HEK293 (cell line): Measurements from ENCODE around the gene TRPM2.

Experiments
- CTCF ChIA-PET: fragments of 350-600 bp; formaldehyde crosslinking; extraction: SDS; loops from one replicate; lab custom pipeline; 2021; ENCODE audit warnings: antibody characterized with exemption; lab: Yijun Ruan, JAX
- POLR2A ChIA-PET: fragments of 300-600 bp; formaldehyde crosslinking; extraction: SDS; loops from one replicate; lab custom pipeline; 2020; ENCODE audit warnings: antibody characterized with exemption, inconsistent platforms; lab: Yijun Ruan, JAX
- H3K27ac ChIP-seq: fragments of 200-500 bp; sonication (Bioruptor generic); 2 replicates; pipeline ENCODE4 v1.5.1; 2014; ENCODE audit warnings: low read depth, low read length, control low read depth, inconsistent platforms; ENCODE audit errors: extremely low read depth
- H3K36me3 ChIP-seq, 2 experiments: fragments of 200-500 bp in 1 of 2; sonication (Bioruptor generic) in 1 of 2; 1 replicate in 1 of 2; 2 replicates in 1 of 2; pipeline ENCODE4 v1.5.1; 2014 to 2017; ENCODE audit warnings: inconsistent platforms in 2 of 2, low read length in 2 of 2; ENCODE audit not compliant: control insufficient read depth in 2 of 2, insufficient read depth in 1 of 2
- H3K4me1 ChIP-seq: fragments of 200-500 bp; sonication (Bioruptor generic); 2 replicates; pipeline ENCODE4 v1.5.1; 2014; ENCODE audit warnings: mild to moderate bottlenecking, low read length, inconsistent platforms; ENCODE audit not compliant: control insufficient read depth, insufficient read depth
- H3K4me3 ChIP-seq: 2 replicates; pipeline ENCODE4 v1.5.1; 2011; ENCODE audit warnings: low read depth, mild to moderate bottlenecking, control low read depth, low read length, moderate library complexity
- H3K9me3 ChIP-seq: fragments of 200-500 bp; sonication (Bioruptor generic); 2 replicates; pipeline ENCODE4 v1.5.1; 2014; ENCODE audit warnings: low read depth, low read length, inconsistent platforms; ENCODE audit not compliant: control insufficient read depth, insufficient read depth
- HOXA7 ChIP-seq: sonication (generic); formaldehyde crosslinking; IDR thresholded peaks from 2 replicates; pipeline ENCODE4 v1.8.1; 2022; ENCODE audit warnings: missing genetic modification reagents, borderline replicate concordance
- HOXC10 ChIP-seq: sonication (generic); formaldehyde crosslinking; IDR thresholded peaks from 2 replicates; pipeline ENCODE4 v1.8.1; 2023; ENCODE audit warnings: mild to moderate bottlenecking, missing genetic modification reagents
- KLF1 ChIP-seq: fragments of 450-650 bp; formaldehyde crosslinking; IDR thresholded peaks from 2 replicates; pipeline ENCODE4 v1.5.1; 2016; ENCODE audit warnings: missing biosample characterization, missing genetic modification characterization
- MYNN ChIP-seq: fragments of 450-650 bp; formaldehyde crosslinking; IDR thresholded peaks from 2 replicates; pipeline ENCODE4 v1.5.1; 2016; ENCODE audit warnings: missing biosample characterization, missing genetic modification characterization, borderline replicate concordance
- OSR2 ChIP-seq: fragments of 450-650 bp; formaldehyde crosslinking; IDR thresholded peaks from 2 replicates; pipeline ENCODE4 v1.5.1; 2016; ENCODE audit warnings: missing biosample characterization, missing genetic modification characterization
- SCRT1 ChIP-seq: fragments of 450-650 bp; formaldehyde crosslinking; IDR thresholded peaks from 2 replicates; pipeline ENCODE4 v1.5.1; 2016; ENCODE audit warnings: missing biosample characterization, missing genetic modification characterization, borderline replicate concordance
- WT1 ChIP-seq: fragments of 450-650 bp; formaldehyde crosslinking; IDR thresholded peaks from 2 replicates; pipeline ENCODE4 v1.5.1; 2016; ENCODE audit warnings: missing biosample characterization, missing genetic modification characterization
- YY2 ChIP-seq: fragments of 450-650 bp; formaldehyde crosslinking; IDR thresholded peaks from 2 replicates; pipeline ENCODE4 v1.5.1; 2016; ENCODE audit warnings: missing biosample characterization, missing genetic modification characterization
- ZBTB7A ChIP-seq: fragments of 450-650 bp; formaldehyde crosslinking; IDR thresholded peaks from 2 replicates; pipeline ENCODE4 v1.5.1; 2016; ENCODE audit warnings: low read depth, missing biosample characterization, missing genetic modification characterization
- ZBTB8A ChIP-seq: fragments of 450-650 bp; formaldehyde crosslinking; IDR thresholded peaks from 2 replicates; pipeline ENCODE4 v1.5.1; 2016; ENCODE audit warnings: missing biosample characterization, missing genetic modification characterization
- ZFHX2 ChIP-seq: fragments of 450-650 bp; formaldehyde crosslinking; conservative IDR thresholded peaks from 2 replicates; pipeline ENCODE4 v1.5.1; 2016; ENCODE audit warnings: missing biosample characterization, missing genetic modification characterization
- ZNF114 ChIP-seq: fragments of 450-650 bp; formaldehyde crosslinking; IDR thresholded peaks from 2 replicates; pipeline ENCODE4 v1.5.0; 2017; ENCODE audit warnings: missing biosample characterization, missing genetic modification characterization
- ZNF132 ChIP-seq: fragments of 450-650 bp; formaldehyde crosslinking; IDR thresholded peaks from 2 replicates; pipeline ENCODE4 v1.5.1; 2017; ENCODE audit warnings: missing biosample characterization, missing genetic modification characterization, borderline replicate concordance
- ZNF133 ChIP-seq: fragments of 450-650 bp; formaldehyde crosslinking; IDR thresholded peaks from 2 replicates; pipeline ENCODE4 v1.5.1; 2016; ENCODE audit warnings: missing biosample characterization, missing genetic modification characterization
- ZNF248 ChIP-seq: fragments of 450-650 bp; formaldehyde crosslinking; IDR thresholded peaks from 2 replicates; pipeline ENCODE4 v1.5.1; 2017; ENCODE audit warnings: missing biosample characterization, missing genetic modification characterization
- ZNF391 ChIP-seq: fragments of 450-650 bp; formaldehyde crosslinking; IDR thresholded peaks from 2 replicates; pipeline ENCODE4 v1.5.1; 2016; ENCODE audit warnings: low read depth, missing biosample characterization, missing genetic modification characterization, borderline replicate concordance
- ZNF398 ChIP-seq: fragments of 450-650 bp; formaldehyde crosslinking; IDR thresholded peaks from 2 replicates; pipeline ENCODE4 v1.5.1; 2017; ENCODE audit warnings: missing biosample characterization, missing genetic modification characterization
- ZNF426 ChIP-seq: fragments of 450-650 bp; formaldehyde crosslinking; IDR thresholded peaks from 2 replicates; pipeline ENCODE4 v1.5.1; 2017; ENCODE audit warnings: missing biosample characterization, missing genetic modification characterization, mild to moderate bottlenecking, inconsistent platforms, moderate library complexity
- ZNF48 ChIP-seq: fragments of 450-650 bp; formaldehyde crosslinking; IDR thresholded peaks from 2 replicates; pipeline ENCODE4 v1.5.1; 2016; ENCODE audit warnings: missing biosample characterization, missing genetic modification characterization
- ZNF529 ChIP-seq: fragments of 450-650 bp; formaldehyde crosslinking; IDR thresholded peaks from 2 replicates; pipeline ENCODE4 v1.5.1; 2017; ENCODE audit warnings: missing genetic modification characterization, missing biosample characterization; ENCODE audit not compliant: insufficient replicate concordance
- ZNF561 ChIP-seq: fragments of 450-650 bp; IDR thresholded peaks from 2 replicates; pipeline ENCODE4 v1.5.1; 2018; ENCODE audit warnings: missing biosample characterization, missing genetic modification characterization, borderline replicate concordance
- ZNF677 ChIP-seq: fragments of 450-650 bp; IDR thresholded peaks from 2 replicates; pipeline ENCODE4 v1.5.0; 2018; ENCODE audit warnings: missing biosample characterization, mild to moderate bottlenecking, missing genetic modification characterization, moderate library complexity
- ZNF704 ChIP-seq: fragments of 450-650 bp; formaldehyde crosslinking; IDR thresholded peaks from 2 replicates; pipeline ENCODE4 v1.5.1; 2016; ENCODE audit warnings: missing biosample characterization, missing genetic modification characterization
- ZNF76 ChIP-seq: fragments of 450-650 bp; formaldehyde crosslinking; IDR thresholded peaks from 2 replicates; pipeline ENCODE4; 2016; ENCODE audit warnings: low read depth, missing biosample characterization, missing genetic modification characterization, borderline replicate concordance
- ZNF777 ChIP-seq: fragments of 450-650 bp; formaldehyde crosslinking; IDR thresholded peaks from 2 replicates; pipeline ENCODE4 v1.5.1; 2017; ENCODE audit warnings: missing biosample characterization, missing genetic modification characterization, borderline replicate concordance
- ZNF837 ChIP-seq: fragments of 450-650 bp; formaldehyde crosslinking; IDR thresholded peaks from 2 replicates; pipeline ENCODE4 v1.5.1; 2016; ENCODE audit warnings: missing biosample characterization, missing genetic modification characterization
- ZNF843 ChIP-seq: fragments of 450-650 bp; formaldehyde crosslinking; IDR thresholded peaks from 2 replicates; pipeline ENCODE4 v1.5.1; 2016; ENCODE audit warnings: missing biosample characterization, missing genetic modification characterization
- ZSCAN30 ChIP-seq: fragments of 450-650 bp; IDR thresholded peaks from 2 replicates; pipeline ENCODE4 v1.5.1; 2018; ENCODE audit warnings: missing biosample characterization, mild to moderate bottlenecking, missing genetic modification characterization, moderate library complexity
- TF ChIP-seq, protein P1 (sequence below): fragments of 450-650 bp; formaldehyde crosslinking; IDR thresholded peaks from 2 replicates; pipeline ENCODE4 v1.5.1; 2016; ENCODE audit warnings: missing biosample characterization, missing genetic modification characterization
- TF ChIP-seq, protein P2 (sequence below): fragments of 450-650 bp; formaldehyde crosslinking; IDR thresholded peaks from 2 replicates; pipeline ENCODE4 v1.5.1; 2017; ENCODE audit warnings: missing biosample characterization, mild to moderate bottlenecking, missing genetic modification characterization, moderate library complexity
- TF ChIP-seq, protein P3 (sequence below): fragments of 450-650 bp; formaldehyde crosslinking; IDR thresholded peaks from 2 replicates; pipeline ENCODE4 v1.5.1; 2016; ENCODE audit warnings: missing biosample characterization, missing genetic modification characterization

Gene TRPM2

DNA sequence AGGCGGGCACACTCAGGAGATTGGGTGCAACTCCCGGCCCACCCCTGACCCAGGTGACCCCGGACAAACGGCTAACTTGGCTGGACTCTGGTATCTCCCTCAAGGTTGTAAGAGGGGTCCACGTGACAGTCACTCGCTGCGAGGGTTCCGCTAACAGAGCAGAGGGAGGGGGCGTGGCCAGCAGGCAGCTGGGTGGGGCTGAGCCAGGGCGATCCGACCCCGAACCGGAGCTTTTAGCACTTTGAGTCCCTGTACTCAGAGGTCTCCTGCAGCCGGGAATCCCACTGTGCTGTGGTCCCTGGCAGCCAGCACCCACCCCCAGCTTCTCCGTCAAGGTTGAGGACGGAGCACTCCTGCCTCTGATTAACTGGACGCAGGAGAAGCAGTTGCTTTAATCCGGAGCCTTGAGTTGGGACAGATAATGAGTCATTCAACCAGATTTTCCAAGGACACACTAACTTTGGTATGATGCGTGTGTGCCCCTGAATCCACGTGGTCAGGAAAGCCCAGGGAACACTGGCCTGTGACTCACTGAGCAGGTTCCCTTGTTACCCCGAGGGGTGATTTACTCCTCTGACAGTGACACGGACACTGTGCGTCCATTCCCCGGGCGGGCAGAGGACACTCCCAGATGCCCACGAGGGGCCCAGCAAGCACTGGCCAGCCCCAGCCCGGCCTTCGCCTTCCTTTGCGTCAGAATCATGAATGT, 16.8 kb downstream of the TRPM2 start:
- no peak overlapping the region for H3K27ac ChIP-seq
- ChIA-PET POLR2A (no interaction called here), CTCF (no interaction called here)
- H3K4me1 ChIP-seq, result no peaks in the 10 kb centered on the region
- H3K4me3 ChIP-seq, result peak overlapping the region; percentile 29; the same call in 1 of the 2 replicates
- no peaks in the 10 kb centered on the region for H3K36me3 ChIP-seq
- H3K9me3 ChIP-seq, result no peaks in the 10 kb centered on the region
- peak; percentile 67; the same call in 1 of the 2 replicates for TF ChIP-seq ZFHX2 (tag by site-specific recombination)
- TF ChIP-seq ZNF48, result no peak
- TF ChIP-seq ZNF704 (tag by site-specific recombination), result no peak
- TF ChIP-seq YY2 (tag by site-specific recombination), result no peak
- 0 out of 2 replicates have a peak, but pooled peaks have one; percentile 16 for TF ChIP-seq OSR2 (tag by site-specific recombination)
- TF ChIP-seq ZNF391, result no peak
- no peak for TF ChIP-seq ZNF837 (tag by site-specific recombination)
- TF ChIP-seq MYNN, result no peak
- no peak for TF ChIP-seq ZNF677 (tag by site-specific recombination)
- no peak for TF ChIP-seq HOXC10 (CRISPR knock-in tag)
- no peak for TF ChIP-seq ZNF529
- TF ChIP-seq, protein P1, sequence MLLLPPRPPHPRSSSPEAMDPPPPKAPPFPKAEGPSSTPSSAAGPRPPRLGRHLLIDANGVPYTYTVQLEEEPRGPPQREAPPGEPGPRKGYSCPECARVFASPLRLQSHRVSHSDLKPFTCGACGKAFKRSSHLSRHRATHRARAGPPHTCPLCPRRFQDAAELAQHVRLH (tag by site-specific recombination), result no peak
- TF ChIP-seq, protein P2, sequence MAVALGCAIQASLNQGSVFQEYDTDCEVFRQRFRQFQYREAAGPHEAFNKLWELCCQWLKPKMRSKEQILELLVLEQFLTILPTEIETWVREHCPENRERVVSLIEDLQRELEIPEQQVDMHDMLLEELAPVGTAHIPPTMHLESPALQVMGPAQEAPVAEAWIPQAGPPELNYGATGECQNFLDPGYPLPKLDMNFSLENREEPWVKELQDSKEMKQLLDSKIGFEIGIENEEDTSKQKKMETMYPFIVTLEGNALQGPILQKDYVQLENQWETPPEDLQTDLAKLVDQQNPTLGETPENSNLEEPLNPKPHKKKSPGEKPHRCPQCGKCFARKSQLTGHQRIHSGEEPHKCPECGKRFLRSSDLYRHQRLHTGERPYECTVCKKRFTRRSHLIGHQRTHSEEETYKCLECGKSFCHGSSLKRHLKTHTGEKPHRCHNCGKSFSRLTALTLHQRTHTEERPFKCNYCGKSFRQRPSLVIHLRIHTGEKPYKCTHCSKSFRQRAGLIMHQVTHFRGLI (tag by site-specific recombination), result no peak
- TF ChIP-seq, protein P3, sequence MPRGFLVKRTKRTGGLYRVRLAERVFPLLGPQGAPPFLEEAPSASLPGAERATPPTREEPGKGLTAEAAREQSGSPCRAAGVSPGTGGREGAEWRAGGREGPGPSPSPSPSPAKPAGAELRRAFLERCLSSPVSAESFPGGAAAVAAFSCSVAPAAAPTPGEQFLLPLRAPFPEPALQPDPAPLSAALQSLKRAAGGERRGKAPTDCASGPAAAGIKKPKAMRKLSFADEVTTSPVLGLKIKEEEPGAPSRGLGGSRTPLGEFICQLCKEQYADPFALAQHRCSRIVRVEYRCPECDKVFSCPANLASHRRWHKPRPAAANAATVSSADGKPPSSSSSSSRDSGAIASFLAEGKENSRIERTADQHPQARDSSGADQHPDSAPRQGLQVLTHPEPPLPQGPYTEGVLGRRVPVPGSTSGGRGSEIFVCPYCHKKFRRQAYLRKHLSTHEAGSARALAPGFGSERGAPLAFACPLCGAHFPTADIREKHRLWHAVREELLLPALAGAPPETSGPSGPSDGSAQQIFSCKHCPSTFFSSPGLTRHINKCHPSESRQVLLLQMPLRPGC, result no peak
- no peak for TF ChIP-seq ZNF248 (tag by site-specific recombination)
- no peak for TF ChIP-seq ZBTB7A
- TF ChIP-seq ZNF133 (tag by site-specific recombination), result no peak
- TF ChIP-seq ZNF398 (tag by site-specific recombination), result no peak
- 0 out of 2 replicates have a peak, but pooled peaks have one; percentile 17 for TF ChIP-seq ZNF76
- TF ChIP-seq ZNF777, result no peak
- no peak for TF ChIP-seq ZNF843 (tag by site-specific recombination)
- no peak for TF ChIP-seq SCRT1 (tag by site-specific recombination)
- no peak for TF ChIP-seq ZSCAN30 (tag by site-specific recombination)
- TF ChIP-seq KLF1, result peak; percentile 52
- TF ChIP-seq ZBTB8A (tag by site-specific recombination), result no peak
- no peak for TF ChIP-seq ZNF132 (tag by site-specific recombination)
- no peak for TF ChIP-seq HOXA7 (CRISPR knock-in tag)
- no peak for TF ChIP-seq ZNF114 (tag by site-specific recombination)
- peak; percentile 13; the same call in 1 of the 2 replicates for TF ChIP-seq WT1 (tag by site-specific recombination)
- no peak for TF ChIP-seq ZNF561
- TF ChIP-seq ZNF426 (tag by site-specific recombination), result no peak
